ENCODE results near the gene ST6GALNAC4.

The ST6GALNAC4 gene

DNA sequence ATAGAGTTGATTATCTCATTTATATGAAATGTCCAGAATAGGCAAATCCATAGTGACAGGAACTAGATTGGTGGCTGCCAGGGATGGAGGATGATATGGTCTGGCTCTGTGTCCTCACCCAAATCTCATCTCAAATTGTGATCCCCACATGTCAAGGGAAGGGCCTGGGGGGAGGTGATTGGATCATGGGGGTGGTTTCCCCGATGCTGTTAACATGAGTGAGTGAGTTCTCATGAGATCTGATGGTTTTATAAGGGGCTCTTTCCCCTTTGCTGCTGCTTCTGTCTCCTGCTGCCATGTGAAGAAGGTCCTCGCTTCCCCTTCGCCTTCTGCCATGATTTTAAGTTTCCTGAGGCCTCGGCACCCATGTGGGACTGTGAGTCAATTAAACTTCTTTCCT lies 42.6 kb upstream of the ST6GALNAC4 start:
- Histone ChIP-seq H3K9me2 (replicated peaks; ENCODE audit: control insufficient read depth, low read length) (no peaks in the 10 kb centered on the region), H3K4me2 (ENCODE audit: low read length) (no peak overlapping the region), H4K20me1 (ENCODE audit: control insufficient read depth, insufficient read depth, low read depth, low read length) (peaks cover 42% of the 10 kb centered on the region), H3K27me3 (ENCODE audit: control insufficient read depth, low read length) (no peaks in the 10 kb centered on the region), H3K27ac (ENCODE audit: low read depth, low read length) (no peak overlapping the region), H3F3A (ENCODE audit: control insufficient read depth, insufficient read depth) (no peaks in the 10 kb centered on the region; the same call in 1 of the 2 replicates), H3K4me3 (ENCODE audit: low read length) (no peak overlapping the region), H3K79me2 (ENCODE audit: control insufficient read depth, low read length) (peaks cover 100% of the 10 kb centered on the region), H3K9me3 (ENCODE audit: control insufficient read depth, insufficient read depth, low read length) (no peaks in the 10 kb centered on the region), H3K4me1 (ENCODE audit: control insufficient read depth, low read length) (peaks cover 79% of the 10 kb centered on the region), H3K36me3 (ENCODE audit: control insufficient read depth, low read length) (peaks cover 65% of the 10 kb centered on the region)
- TF ChIP-seq, protein P1, sequence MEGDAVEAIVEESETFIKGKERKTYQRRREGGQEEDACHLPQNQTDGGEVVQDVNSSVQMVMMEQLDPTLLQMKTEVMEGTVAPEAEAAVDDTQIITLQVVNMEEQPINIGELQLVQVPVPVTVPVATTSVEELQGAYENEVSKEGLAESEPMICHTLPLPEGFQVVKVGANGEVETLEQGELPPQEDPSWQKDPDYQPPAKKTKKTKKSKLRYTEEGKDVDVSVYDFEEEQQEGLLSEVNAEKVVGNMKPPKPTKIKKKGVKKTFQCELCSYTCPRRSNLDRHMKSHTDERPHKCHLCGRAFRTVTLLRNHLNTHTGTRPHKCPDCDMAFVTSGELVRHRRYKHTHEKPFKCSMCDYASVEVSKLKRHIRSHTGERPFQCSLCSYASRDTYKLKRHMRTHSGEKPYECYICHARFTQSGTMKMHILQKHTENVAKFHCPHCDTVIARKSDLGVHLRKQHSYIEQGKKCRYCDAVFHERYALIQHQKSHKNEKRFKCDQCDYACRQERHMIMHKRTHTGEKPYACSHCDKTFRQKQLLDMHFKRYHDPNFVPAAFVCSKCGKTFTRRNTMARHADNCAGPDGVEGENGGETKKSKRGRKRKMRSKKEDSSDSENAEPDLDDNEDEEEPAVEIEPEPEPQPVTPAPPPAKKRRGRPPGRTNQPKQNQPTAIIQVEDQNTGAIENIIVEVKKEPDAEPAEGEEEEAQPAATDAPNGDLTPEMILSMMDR (IDR thresholded peaks at IDR 0.05; ENCODE audit: low read depth, low read length, poor library complexity, severe bottlenecking) = no peak
- TF ChIP-seq EZH2phosphoT487 (IDR thresholded peaks at IDR 0.05; ENCODE audit: borderline replicate concordance, low read length) = no peak

DNA sequence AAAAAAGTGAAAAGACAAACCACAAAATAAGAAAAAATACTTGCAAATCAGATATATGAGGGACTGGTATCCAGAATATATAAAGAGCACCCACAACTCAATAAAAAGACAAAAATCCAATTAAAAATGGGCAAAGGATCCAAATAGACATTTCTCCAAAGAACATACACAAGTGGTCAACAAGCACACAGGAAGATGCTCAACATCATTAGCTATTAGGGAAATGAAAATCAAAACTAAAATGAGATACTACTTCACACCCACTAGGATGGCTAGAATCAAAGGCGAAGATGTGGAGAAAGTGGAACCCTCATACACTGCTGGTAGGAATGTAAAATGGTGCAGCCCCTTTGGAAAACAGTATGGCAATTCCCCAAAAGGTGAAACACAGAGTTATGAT lies 41.9 kb upstream of the ST6GALNAC4 start:
- Histone ChIP-seq H3K4me1 (ENCODE audit: control insufficient read depth, low read length) (peaks cover 78% of the 10 kb centered on the region), H4K20me1 (ENCODE audit: control insufficient read depth, insufficient read depth, low read depth, low read length) (peaks cover 39% of the 10 kb centered on the region), H3K9me2 (replicated peaks; ENCODE audit: control insufficient read depth, low read length) (no peaks in the 10 kb centered on the region), H3K27ac (ENCODE audit: low read depth, low read length) (no peak overlapping the region), H3K79me2 (ENCODE audit: control insufficient read depth, low read length) (peaks cover 100% of the 10 kb centered on the region), H3K9me3 (ENCODE audit: control insufficient read depth, insufficient read depth, low read length) (no peaks in the 10 kb centered on the region), H3F3A (ENCODE audit: control insufficient read depth, insufficient read depth) (no peaks in the 10 kb centered on the region; the same call in 1 of the 2 replicates), H3K4me2 (ENCODE audit: low read length) (no peak overlapping the region), H3K36me3 (ENCODE audit: control insufficient read depth, low read length) (peaks cover 65% of the 10 kb centered on the region), H3K4me3 (ENCODE audit: low read length) (no peak overlapping the region), H3K27me3 (ENCODE audit: control insufficient read depth, low read length) (no peaks in the 10 kb centered on the region)
- TF ChIP-seq EZH2phosphoT487 (IDR thresholded peaks at IDR 0.05; ENCODE audit: borderline replicate concordance, low read length) = no peak
- TF ChIP-seq, protein P1 (IDR thresholded peaks at IDR 0.05; ENCODE audit: low read depth, low read length, poor library complexity, severe bottlenecking) = no peak

DNA sequence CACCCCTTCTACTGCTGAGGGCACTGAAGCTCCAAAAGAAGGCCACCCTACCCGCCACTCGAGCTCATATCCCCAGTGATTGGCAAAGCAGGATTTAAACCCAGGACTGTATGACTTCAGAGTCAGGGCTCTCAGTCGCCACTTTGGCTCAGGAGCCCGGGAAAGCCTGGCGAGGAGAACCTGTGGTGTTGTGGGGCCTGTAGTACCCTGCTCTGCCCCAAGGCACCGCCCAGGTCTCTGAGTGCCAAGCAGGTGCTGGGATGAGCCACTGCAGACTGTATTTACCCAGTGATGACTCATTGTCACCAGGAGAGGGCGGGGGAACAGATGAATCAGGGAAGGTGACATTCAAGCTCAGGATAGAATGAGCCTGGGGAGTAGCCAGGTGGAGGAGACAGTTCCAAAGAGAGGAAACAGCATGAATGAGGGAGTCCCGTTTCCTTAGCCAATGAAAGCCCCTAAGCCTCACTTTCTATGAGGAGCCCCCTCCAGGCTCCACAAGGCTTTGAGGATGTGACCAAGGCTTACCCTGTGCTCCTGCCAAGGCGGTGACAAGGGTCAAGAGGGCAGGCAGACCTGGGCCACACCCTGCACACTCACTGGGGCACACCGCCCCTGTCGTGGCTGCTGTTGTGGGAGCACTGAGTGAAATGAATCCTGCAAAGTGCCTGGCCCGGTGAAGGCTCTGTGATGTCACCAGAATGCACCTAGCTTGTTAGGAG lies 38.6 kb upstream of the ST6GALNAC4 start:
- Histone ChIP-seq H3K79me2 (ENCODE audit: control insufficient read depth, low read length) (peaks cover 98% of the 10 kb centered on the region), H3K36me3 (ENCODE audit: control insufficient read depth, low read length) (peaks cover 52% of the 10 kb centered on the region), H3K27me3 (ENCODE audit: control insufficient read depth, low read length) (no peaks in the 10 kb centered on the region), H3K9me2 (replicated peaks; ENCODE audit: control insufficient read depth, low read length) (no peaks in the 10 kb centered on the region), H3K4me1 (ENCODE audit: control insufficient read depth, low read length) (peaks cover 52% of the 10 kb centered on the region), H3K4me2 (ENCODE audit: low read length) (0 out of 2 replicates have a peak overlapping the region, but pooled peaks have one; percentile 2), H3K4me3 (ENCODE audit: low read length) (no peak overlapping the region), H3K9me3 (ENCODE audit: control insufficient read depth, insufficient read depth, low read length) (no peaks in the 10 kb centered on the region), H3K27ac (ENCODE audit: low read depth, low read length) (peak overlapping the region; percentile 11; the same call in 1 of the 2 replicates), H3F3A (ENCODE audit: control insufficient read depth, insufficient read depth) (no peaks in the 10 kb centered on the region; the same call in 1 of the 2 replicates), H4K20me1 (ENCODE audit: control insufficient read depth, insufficient read depth, low read depth, low read length) (peaks cover 20% of the 10 kb centered on the region)
- TF ChIP-seq, protein P1 (IDR thresholded peaks at IDR 0.05; ENCODE audit: low read depth, low read length, poor library complexity, severe bottlenecking) = peak; percentile 53
- no peak for TF ChIP-seq EZH2phosphoT487 (IDR thresholded peaks at IDR 0.05; ENCODE audit: borderline replicate concordance, low read length)

Data from DOHH2 (cell line).